Mesendoderm (in vitro differentiated cells): Measurements from ENCODE around the gene LIFR.
A peak's percentile ranks its signal among the peaks of the same experiment; 100 is the strongest.

Source experiments
- DNase-seq: peaks from one replicate; pipeline ENCODE4 v3.0.0; 2013
- H2AK5ac ChIP-seq: 2 replicates; pipeline ENCODE4 v1.6.1; 2013; ENCODE audit warnings: low read length, inconsistent platforms
- H2BK120ac ChIP-seq: 2 replicates; pipeline ENCODE4 v1.6.1; 2013; ENCODE audit warnings: low read depth, mild to moderate bottlenecking, low read length, moderate library complexity, mixed read lengths
- H2BK15ac ChIP-seq: replicated peaks from 2 replicates; pipeline ENCODE4 v1.6.1; 2013; ENCODE audit warnings: low read depth, mild to moderate bottlenecking, moderate library complexity
- H2BK5ac ChIP-seq: 2 replicates; pipeline ENCODE4 v1.6.1; 2013; ENCODE audit warnings: low read length, inconsistent platforms
- H3K18ac ChIP-seq: 2 replicates; pipeline ENCODE4 v1.6.1; 2013; ENCODE audit warnings: mild to moderate bottlenecking, low read length, mixed read lengths
- H3K23ac ChIP-seq: one replicate; pipeline ENCODE4 v1.6.1; 2013; ENCODE audit warnings: low read length
- H3K27ac ChIP-seq: 2 replicates; pipeline ENCODE4 v1.5.1; 2013; ENCODE audit warnings: low read depth, mild to moderate bottlenecking, inconsistent platforms, low read length, moderate library complexity
- H3K27me3 ChIP-seq: 2 replicates; pipeline ENCODE4 v1.6.1; 2013; ENCODE audit warnings: low read length, control low read depth, mild to moderate bottlenecking, inconsistent platforms; ENCODE audit not compliant: insufficient read depth, poor library complexity
- H3K36me3 ChIP-seq: 2 replicates; pipeline ENCODE4 v1.6.1; 2013; ENCODE audit warnings: low read length, inconsistent platforms; ENCODE audit not compliant: control insufficient read depth, insufficient read depth
- H3K4ac ChIP-seq: one replicate; pipeline ENCODE4 v1.6.1; 2013; ENCODE audit warnings: low read depth, mild to moderate bottlenecking, low read length, moderate library complexity
- H3K4me1 ChIP-seq: 2 replicates; pipeline ENCODE4 v1.6.1; 2013; ENCODE audit warnings: low read depth, low read length, inconsistent platforms; ENCODE audit not compliant: control insufficient read depth
- H3K4me2 ChIP-seq: 2 replicates; pipeline ENCODE4 v1.6.1; 2013; ENCODE audit warnings: low read length
- H3K4me3 ChIP-seq: 2 replicates; pipeline ENCODE4 v1.5.1; 2013; ENCODE audit warnings: mild to moderate bottlenecking, low read length
- H3K56ac ChIP-seq: one replicate; pipeline ENCODE4 v1.6.1; 2013; ENCODE audit warnings: low read length
- H3K79me1 ChIP-seq: 2 replicates; pipeline ENCODE4 v1.6.1; 2013; ENCODE audit warnings: low read length, inconsistent platforms
- H3K79me2 ChIP-seq: 2 replicates; pipeline ENCODE4 v1.6.1; 2013; ENCODE audit warnings: mild to moderate bottlenecking, low read length; ENCODE audit not compliant: control insufficient read depth, insufficient read depth
- H3K9ac ChIP-seq: 2 replicates; pipeline ENCODE4 v1.6.1; 2013; ENCODE audit warnings: low read length, inconsistent platforms
- H4K5ac ChIP-seq: one replicate; pipeline ENCODE4 v1.6.1; 2013; ENCODE audit warnings: low read length
- H4K8ac ChIP-seq: one replicate; pipeline ENCODE4 v1.6.1; 2013; ENCODE audit warnings: low read depth, mild to moderate bottlenecking, control low read depth, low read length, moderate library complexity
- WGBS: extraction: QIAGEN DNeasy Blood & Tissue Kit; methylation state at CpG from one replicate; pipeline ENCODE4 v1.1.7; 2013; ENCODE audit warnings: low lambda C conversion rate, missing lambda C conversion rate; ENCODE audit not compliant: insufficient coverage; ENCODE audit errors: extremely low coverage; 5-methylcytosine and 5-hydroxymethylcytosine counted together

Gene LIFR

DNA sequence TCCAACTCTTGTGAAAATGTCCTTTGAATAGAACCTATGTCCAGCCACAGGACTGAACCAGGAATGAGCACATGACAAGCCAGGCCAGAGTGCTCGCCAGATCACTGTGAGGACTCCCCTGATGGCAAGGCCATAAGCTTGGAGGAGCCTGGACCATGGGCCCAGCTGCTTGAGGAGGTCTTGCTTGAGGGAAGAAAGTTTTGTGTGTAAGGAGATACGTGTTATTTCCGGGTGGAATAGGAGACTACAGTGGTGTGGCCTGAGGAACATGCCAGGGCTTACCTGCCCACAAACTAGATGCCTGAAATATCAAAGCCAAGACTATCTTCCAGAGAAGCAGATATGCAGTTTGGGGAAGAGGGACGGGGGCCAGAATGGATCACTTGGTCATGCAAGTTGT is 84.7 kb downstream of the LIFR start:
- Histone ChIP-seq H3K79me1 (no peaks in the 10 kb centered on the region), H3K4me2 (no peak overlapping the region), H3K4me3 (no peak overlapping the region), H3K56ac (no peak overlapping the region), H3K36me3 (no peaks in the 10 kb centered on the region), H3K18ac (no peak overlapping the region), H2AK5ac (no peak overlapping the region), H3K23ac (no peak overlapping the region), H3K27ac (no peak overlapping the region), H3K79me2 (no peaks in the 10 kb centered on the region), H4K5ac (no peak overlapping the region), H4K8ac (no peak overlapping the region), H3K27me3 (no peaks in the 10 kb centered on the region), H3K9ac (no peak overlapping the region), H3K4me1 (peaks cover 9% of the 10 kb centered on the region), H3K4ac (no peak overlapping the region), H2BK120ac (no peak overlapping the region), H2BK15ac (no peak overlapping the region), H2BK5ac (no peak overlapping the region)
- WGBS = no CpG with 5 or more reads among the region's 4 CpGs
- DNase-seq = no peak

DNA sequence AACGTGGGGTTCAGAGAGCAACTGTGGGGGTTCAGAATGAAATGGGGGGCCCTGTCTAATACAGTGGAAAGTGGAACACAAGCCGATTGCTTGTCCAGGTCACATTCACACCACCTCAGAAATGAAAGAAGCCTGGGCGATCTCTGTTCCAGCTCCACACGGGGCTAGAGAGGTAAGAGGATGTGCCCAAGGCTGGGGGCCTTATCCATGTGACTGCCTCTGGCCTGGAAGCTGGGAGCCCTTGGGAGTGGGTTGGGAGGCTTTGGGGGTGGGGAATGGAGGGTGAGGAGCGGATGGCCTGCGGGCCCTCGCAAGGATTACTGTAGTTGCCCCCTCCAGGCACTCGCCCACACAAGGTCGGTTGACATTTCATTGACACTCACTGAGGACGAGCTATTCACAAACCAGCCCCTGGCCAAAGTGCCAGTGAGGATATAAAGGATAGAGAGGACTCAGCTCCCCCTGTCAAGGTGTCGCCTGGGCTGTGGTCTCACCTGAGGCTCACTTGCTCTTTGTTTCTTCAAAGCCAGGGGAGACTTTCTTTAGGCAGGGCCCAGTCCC is 86.7 kb downstream of the LIFR start:
- no peak overlapping the region for H3K27ac ChIP-seq
- no CpG with 5 or more reads among the region's 11 CpGs for WGBS

DNA sequence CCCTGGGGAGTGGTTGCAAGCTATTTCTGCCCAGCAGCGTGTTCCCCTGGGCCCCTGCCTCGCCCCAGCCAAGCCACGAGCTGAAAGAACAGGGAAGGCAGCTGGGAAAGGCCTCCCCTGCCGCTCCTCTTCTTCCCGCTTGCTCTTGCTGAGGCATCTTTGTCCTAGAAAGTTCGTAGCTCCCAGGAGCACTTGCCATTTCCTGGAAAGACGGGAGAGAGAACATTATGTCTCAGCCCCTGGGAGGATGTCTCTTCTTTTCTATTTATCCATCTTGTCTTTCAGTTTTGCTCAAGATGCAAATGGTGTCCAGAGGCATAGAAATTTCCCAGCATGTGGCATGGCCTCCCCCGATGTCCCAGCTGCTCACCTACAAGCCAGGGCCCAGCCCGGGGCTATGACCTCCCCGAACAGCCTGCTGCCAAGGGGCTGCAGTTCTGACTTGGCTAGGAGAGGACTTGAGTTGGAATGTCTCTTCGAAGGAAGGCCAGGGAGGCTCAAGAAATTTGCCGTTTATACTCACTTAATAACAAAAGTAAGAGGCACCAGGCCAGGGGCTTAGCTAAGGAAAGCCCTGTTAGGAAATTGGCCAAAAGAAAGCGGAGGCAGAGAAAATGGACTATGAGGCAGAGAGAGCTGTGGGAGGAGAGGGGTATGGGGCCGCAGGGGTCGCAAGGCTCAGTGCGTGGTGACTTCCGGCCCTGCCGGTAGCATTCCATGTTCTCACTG is 87.3 kb downstream of the LIFR start:
- Histone ChIP-seq H3K4me2 (no peak overlapping the region), H3K18ac (no peak overlapping the region), H3K23ac (no peak overlapping the region), H2BK15ac (no peak overlapping the region), H3K9ac (no peak overlapping the region), H3K79me2 (no peaks in the 10 kb centered on the region), H4K5ac (no peak overlapping the region), H3K79me1 (no peaks in the 10 kb centered on the region), H3K36me3 (no peaks in the 10 kb centered on the region), H2BK5ac (no peak overlapping the region), H4K8ac (no peak overlapping the region), H3K4me3 (no peak overlapping the region), H2AK5ac (no peak overlapping the region), H3K4ac (no peak overlapping the region), H3K56ac (no peak overlapping the region), H3K27me3 (no peaks in the 10 kb centered on the region), H3K27ac (no peak overlapping the region), H2BK120ac (no peak overlapping the region), H3K4me1 (peaks cover 9% of the 10 kb centered on the region)
- no peak for DNase-seq
- no CpG with 5 or more reads among the region's 18 CpGs for WGBS

More for the DNA sequence above, 86.7 kb downstream of the LIFR start:
- no peak overlapping the region for H2AK5ac ChIP-seq
- no peaks in the 10 kb centered on the region for H3K79me2 ChIP-seq
- H3K18ac ChIP-seq = no peak overlapping the region
- H3K79me1 ChIP-seq = no peaks in the 10 kb centered on the region
- H2BK5ac ChIP-seq = no peak overlapping the region
- no peak overlapping the region for H3K23ac ChIP-seq
- no peak overlapping the region for H3K56ac ChIP-seq
- H3K4me1 ChIP-seq = peaks cover 9% of the 10 kb centered on the region
- no peak overlapping the region for H4K5ac ChIP-seq
- H3K9ac ChIP-seq = no peak overlapping the region
- H3K4me3 ChIP-seq = no peak overlapping the region
- H2BK120ac ChIP-seq = no peak overlapping the region
- no peaks in the 10 kb centered on the region for H3K27me3 ChIP-seq
- no peak overlapping the region for H4K8ac ChIP-seq
- no peak overlapping the region for H3K4me2 ChIP-seq
- no peak for DNase-seq
- no peak overlapping the region for H3K4ac ChIP-seq
- no peaks in the 10 kb centered on the region for H3K36me3 ChIP-seq
- H2BK15ac ChIP-seq = no peak overlapping the region

DNA sequence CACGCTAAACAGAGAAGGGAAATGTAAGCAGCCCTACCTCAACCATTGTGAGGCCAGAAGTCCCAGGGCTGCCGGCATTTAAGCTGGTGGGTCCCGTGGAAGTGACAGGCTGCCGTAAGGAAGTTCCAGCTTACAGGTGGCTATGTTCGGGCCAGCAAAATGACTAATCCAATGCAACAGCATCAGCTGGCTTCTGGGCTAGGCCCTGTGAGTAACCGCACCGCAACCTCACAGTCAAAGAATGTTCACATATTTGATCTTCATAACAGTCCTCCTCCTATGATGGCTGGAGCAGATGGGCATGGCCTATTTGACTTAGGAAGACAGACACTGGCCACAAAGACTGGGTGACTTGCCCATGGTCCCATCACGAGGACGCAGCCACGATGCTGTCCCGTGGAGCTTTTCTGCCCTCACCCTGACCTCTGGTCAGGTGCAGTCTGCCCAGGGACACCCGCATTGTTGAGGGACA is 88.2 kb downstream of the LIFR start:
- Histone ChIP-seq H3K79me2 (no peaks in the 10 kb centered on the region), H3K27me3 (no peaks in the 10 kb centered on the region), H3K4me3 (no peak overlapping the region), H4K5ac (no peak overlapping the region), H2BK5ac (no peak overlapping the region), H3K36me3 (no peaks in the 10 kb centered on the region), H2BK15ac (no peak overlapping the region), H3K18ac (no peak overlapping the region), H3K79me1 (no peaks in the 10 kb centered on the region), H3K27ac (no peak overlapping the region), H3K4me2 (no peak overlapping the region), H3K23ac (no peak overlapping the region), H3K9ac (no peak overlapping the region), H2AK5ac (peak overlapping the region; percentile 7), H3K4ac (no peak overlapping the region), H3K4me1 (peaks cover 9% of the 10 kb centered on the region), H3K56ac (no peak overlapping the region), H4K8ac (no peak overlapping the region), H2BK120ac (no peak overlapping the region)
- no CpG with 5 or more reads among the region's 12 CpGs for WGBS
- no peak for DNase-seq

DNA sequence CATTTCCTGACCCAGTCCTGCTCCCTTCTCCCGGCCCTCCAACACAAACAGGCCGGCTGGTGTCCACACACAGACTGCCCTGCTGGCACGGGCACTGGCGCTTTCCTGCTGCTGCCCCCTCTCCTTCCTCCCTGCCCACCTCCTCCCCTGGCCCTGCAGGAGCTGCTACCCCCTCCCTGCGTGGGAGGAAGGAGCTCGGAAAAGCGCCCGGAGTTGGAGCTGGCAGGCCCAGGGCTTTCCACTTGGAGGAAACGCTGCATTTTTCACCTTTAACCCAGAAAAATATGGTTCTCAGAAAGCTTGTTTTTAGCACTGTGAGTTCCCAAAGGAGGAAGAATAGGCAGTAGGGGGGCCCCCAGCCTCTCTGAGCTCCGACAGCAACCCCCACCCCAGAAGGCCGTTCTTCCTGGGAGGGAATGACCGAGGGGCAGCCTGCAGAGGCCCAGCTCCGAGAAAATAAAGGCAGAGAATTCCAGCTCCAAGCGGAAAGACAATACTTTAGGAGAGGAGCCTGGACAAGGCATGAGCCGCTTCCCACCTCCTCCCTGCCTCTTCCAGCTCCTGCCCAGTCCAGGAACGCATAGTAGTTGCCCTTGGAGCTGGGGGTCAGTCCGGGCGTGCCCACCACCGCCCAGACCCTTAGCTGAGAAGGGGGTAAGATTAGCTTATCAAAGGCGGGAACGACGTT is 88.9 kb downstream of the LIFR start:
- Histone ChIP-seq H3K4me1 (peaks cover 6% of the 10 kb centered on the region), H2BK5ac (no peak overlapping the region), H3K18ac (no peak overlapping the region), H3K4ac (no peak overlapping the region), H3K27ac (no peak overlapping the region), H3K9ac (no peak overlapping the region), H2BK120ac (no peak overlapping the region), H4K8ac (no peak overlapping the region), H3K79me1 (no peaks in the 10 kb centered on the region), H3K56ac (peak overlapping the region; percentile 43), H3K4me3 (no peak overlapping the region), H2AK5ac (no peak overlapping the region), H3K23ac (no peak overlapping the region), H3K79me2 (no peaks in the 10 kb centered on the region), H3K27me3 (no peaks in the 10 kb centered on the region), H4K5ac (no peak overlapping the region), H2BK15ac (no peak overlapping the region), H3K4me2 (no peak overlapping the region), H3K36me3 (no peaks in the 10 kb centered on the region)
- WGBS = no CpG with 5 or more reads among the region's 22 CpGs
- DNase-seq = no peak
